Stimulated activated CD8-positive, alpha-beta memory T cell treated with anti-CD3 and anti-CD28 coated beads, Interleukin-4, amount 100 ng/mL, for 1 hour (primary cell): ENCODE results near the gene DCLK1.
"Not testable (repeated sequence)": the region's sequence is repeated elsewhere in the genome, so short reads cannot be mapped to it uniquely, and the experiment has no call there.

Experiments
- DNase-seq, 2 donors: peaks; one replicate each; pipeline ENCODE4 v3.0.0-alpha.2; 2020; ENCODE audit warnings: low read depth in 2 of 2, low spot score in 1 of 2

The DCLK1 gene

DNA sequence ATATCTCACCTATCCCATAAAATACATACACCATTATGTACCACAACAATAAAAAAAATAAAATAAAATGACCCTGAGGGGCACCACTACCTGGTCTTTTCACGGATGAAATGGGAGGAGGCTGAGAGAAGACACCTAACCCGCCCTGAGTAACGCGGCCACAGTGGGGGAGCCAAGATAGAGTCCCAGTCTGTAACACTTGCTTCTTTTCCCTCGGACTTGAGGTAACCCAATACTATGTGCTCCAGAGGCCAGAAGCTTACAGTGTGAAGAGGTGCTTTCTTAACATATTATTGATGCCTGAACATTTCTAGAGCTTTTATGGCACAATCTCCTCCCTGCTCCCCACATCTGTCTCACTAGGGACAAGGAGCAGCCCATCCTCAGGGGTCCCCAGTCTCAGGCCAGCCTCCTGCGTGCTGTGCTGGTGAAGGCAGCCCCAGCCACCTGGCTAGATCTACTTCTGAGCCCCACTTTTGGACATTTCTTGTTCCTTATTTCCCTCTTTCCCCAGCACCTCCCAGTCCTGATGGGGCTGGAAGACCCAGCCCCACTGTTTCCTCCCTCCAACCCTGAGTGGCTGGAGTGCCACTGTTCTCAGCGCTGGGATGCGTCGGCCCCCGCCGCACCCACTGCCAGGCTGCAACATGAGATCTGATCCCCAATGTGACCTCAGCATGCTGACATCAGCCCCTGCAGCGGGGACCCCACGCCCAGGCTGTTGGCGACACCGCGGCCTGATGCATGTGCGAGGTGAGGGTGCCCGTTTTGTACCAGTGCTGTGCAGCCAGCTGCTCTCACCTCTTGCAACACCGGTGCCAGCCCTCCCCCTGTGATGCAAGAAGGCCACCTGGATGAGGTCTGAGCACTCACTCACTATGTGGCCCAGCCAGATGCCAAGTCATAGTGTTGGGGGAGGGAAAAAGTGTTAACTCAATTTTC lies 143.3 kb downstream of the DCLK1 start:
- DNase-seq = no peak

DNA sequence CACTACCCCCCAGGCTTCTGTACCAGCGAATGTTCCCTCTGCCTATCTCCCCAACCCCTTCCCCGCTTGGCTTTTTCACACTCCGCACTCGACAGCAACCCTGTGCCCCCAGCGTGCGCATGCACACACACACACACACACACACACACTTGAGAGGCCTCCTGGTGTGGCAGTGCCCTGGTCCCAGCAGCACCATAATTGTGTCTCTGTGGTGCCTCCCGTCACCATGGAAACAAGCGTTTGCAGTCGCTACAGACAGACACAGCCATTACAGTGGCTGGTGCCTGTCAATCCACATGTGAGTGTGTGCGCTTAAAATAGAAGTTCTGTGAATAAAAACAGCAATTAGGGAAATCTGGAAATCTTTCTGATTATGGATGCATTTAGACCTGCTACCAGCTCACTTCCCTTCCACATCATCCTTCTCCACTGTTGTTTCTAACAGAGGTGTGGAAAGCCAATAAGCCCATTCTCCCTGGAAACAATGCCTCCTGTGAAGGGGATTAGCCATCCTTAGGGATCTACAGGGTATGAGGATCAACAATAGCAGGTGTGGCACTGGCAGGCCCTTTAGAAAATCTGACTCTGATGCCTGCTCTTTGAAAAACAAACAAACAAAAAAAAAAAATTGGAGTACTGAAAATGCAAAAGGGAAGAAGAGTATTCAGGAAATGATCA lies 146.3 kb downstream of the DCLK1 start:
- no peak for DNase-seq

DNA sequence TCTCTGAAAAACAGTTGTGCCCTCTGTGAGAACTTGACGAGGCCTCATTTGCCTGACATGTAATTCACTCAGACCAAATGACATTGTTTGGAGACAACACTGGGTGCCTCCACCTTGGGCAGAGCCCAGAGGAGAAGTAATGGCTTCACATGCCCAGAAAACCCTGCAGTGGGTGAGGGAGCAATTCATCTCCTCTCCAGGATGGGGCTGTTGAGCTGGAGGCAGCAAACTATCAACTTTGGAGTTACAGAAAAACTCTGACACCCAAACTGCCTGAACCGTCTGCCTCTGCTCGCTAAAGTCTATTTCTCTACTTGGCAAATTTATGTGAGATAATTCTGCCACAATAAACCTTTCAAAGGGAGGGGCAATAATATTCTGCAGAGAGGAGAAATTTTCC lies 146.9 kb downstream of the DCLK1 start:
- DNase-seq = no peak

DNA sequence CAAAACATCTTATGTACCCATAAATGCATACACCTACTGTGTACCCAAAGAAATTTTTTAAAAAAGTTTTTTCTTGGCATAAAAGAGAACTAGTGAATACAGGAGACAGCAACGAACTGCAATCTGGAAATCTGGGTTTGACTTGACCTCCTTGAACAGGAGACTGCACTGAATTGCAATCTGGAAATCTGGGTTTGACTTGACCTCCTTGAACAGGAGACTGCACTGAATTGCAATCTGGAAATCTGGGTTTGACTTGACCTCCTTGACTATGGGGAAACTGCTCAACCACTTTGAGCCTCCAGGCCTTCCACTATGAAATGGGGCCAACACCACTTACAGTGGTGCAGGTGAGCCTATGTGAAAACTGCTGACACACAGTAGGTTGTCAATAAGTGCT lies 147.5 kb downstream of the DCLK1 start:
- DNase-seq = not testable (repeated sequence)

DNA sequence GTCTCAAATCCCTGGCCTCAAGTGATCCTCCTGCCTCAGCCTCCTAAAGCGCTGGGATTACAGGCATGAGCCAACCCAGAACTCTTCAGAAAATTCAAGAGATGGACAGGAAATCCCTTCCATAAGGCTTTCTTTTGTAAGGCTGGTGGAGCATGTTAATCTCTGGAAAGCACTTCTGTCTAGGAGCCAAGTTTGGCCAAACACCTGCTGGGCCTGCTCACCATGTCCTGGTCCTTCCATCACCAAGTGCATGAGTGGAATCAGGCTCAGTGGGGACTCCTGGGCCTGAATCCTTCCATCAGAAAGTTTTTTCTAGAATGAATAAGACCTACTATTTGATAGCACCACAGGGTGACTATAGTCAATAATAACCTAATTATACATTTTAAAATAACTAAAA lies 148.0 kb downstream of the DCLK1 start:
- DNase-seq = no peak

DNA sequence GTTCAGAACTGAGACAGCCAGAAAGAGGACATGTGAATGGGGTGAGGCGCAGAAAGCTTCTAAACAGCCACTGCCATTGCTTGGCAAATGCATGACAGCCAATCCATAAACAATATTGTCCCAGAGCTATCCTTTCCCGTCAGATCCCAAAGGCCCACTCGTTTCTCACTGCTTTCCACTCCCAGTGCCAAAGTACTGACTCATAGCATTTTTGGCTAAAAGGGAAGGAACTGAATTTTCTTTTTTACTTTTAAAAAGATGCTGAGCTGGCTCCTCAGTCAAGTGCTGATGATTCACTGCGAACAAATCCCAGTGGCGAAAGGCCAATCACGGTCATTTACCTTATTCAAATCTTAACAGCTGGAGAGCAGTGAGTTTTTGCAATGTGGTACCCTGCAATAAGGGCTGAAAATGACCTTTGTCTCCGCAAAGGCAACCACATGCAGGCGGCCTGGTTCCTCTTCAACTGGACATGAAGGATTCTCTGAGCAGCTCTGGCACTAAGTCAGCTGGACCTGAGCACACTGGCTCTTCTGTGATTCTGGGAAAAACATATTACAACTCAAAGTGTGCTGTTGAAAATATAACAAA lies 151.7 kb downstream of the DCLK1 start:
- DNase-seq = no peak

DNA sequence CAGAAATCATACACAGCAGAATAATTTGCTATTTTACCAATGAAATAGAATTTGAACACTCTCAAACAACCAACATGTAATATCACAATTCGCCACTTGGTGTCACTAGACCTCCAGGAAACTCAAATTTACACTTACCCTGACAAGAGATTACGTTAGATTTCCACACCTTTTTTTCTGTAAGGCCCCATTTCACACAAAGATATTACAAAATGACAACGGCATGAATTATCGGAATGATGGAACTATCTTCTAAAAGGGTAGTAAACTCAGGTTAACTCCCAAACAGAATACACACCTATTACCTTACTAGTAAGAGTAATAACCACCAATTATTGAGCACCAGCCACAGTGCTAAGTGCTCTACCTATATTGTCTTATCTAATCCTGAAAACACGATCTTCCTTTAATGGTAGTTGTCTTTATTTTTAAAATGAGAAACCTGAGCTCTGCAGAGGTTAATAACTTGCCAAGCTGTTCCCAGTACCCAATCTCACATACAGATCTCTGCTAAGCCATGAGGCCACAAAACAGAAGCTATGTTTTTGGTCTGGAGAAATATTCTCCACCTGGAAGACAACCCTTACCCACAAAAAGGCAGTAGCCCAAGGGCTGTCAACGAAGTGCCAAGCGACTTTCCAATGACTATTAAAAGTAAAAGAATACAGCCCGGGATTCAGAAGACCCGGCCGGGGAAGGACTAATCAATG lies 152.4 kb downstream of the DCLK1 start:
- DNase-seq = no peak

DNA sequence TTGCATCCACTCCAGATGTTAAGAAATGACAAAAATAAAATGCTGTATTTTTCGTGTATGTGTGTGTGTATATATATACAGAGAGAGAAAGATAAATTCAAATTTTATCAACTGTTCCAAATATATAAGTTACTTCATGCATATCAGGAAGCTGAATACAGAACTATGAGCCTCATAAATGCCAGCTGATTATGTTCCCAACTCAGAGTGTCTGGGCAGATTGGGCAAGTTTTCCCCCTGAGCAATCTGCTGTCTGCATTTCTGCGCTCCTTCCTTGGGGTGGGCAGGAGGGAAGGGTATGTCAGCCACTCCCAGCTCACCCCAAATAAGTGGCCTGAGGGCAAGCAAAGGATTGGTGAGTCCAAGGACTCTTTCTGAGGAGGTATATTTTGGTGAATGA lies 154.1 kb downstream of the DCLK1 start:
- no peak for DNase-seq

DNA sequence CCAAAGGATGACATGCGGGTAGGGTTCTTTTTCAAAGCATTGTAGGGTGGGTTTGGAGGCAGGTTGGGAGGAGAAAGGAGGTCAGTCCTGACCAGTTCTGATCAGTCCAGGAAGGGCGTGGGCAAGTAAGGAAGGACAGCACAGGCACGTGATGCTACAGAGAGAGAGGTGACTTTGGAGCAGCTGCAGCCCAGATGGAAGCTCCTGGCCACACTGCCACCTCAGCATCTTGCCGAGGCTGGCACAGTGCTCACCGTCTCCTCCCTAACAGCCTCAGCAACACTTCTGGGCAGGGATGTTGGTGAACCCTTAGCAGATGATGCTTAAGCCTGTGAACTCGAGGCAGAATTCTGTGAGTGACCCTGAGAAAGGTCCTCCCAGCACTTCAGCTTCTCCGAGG lies 155.1 kb downstream of the DCLK1 start:
- no peak for DNase-seq

DNA sequence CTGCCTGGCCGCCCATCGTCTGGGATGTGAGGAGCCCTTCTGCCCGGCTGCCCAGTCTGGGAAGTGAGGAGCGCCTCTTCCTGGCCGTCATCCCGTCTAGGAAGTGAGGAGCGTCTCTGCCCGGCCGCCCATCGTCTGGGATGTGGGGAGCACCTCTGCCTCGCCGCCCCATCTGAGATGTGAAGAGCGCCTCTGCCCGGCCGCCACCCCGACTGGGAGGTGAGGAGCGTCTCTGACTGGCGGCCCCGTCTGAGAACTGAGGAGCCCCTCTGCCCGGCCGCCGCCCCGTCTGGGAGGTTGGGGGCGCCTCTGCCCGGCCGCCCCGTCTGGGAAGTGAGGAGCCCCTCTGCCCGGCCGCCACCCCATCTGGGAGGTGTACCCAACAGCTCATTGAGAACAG lies 164.2 kb downstream of the DCLK1 start:
- DNase-seq = not testable (repeated sequence)

DNA sequence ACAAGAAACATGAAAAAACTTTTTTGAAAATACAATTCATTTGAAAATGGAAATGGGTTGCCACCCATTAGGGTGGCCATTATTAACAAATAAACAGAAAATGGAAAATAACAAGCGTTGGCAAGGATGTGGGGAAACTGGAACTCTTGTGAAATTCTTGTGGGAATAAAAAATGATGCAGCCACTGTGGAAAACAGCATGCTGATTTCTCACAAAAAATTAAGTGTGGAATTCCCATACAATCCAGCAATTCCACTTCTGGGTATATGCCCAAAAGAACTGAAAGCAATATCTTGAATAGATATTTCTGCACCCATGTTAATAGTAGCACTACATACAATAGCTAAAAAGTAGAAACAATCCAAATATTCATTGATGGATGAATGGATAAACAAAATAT lies 165.2 kb downstream of the DCLK1 start:
- DNase-seq = no peak

DNA sequence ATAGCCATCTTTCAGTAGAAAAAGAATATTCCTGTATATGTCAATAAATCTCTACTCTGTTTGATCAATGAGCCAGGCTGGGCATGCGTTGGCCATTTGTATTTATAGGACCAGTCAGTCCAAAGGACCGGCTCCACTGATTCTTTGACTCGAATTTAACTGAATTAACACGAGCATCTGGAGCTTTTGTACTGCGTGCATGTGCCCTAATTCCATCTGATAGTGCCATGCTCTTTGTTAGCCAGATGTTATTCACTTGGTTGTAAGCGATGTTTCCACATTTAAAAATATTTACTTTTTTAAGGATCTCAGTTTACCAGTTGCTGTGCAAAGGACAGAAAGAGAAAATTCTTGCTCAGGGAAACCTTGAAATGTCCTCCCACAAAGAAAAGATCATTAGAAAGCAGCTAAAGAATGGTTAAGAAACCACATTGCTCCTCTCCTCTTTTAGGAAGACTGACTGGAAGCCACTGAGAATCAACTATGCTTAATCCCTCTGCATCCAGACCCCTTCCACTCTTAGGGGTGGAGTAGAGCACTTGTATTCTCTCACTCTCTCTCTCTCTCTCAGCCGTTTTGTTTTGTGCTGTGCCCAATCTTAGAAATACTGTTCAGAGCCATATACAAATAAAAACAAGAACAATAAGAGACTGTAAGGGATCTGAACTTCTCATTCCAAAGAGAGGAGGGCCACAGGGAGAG lies 165.8 kb downstream of the DCLK1 start:
- DNase-seq = no peak

DNA sequence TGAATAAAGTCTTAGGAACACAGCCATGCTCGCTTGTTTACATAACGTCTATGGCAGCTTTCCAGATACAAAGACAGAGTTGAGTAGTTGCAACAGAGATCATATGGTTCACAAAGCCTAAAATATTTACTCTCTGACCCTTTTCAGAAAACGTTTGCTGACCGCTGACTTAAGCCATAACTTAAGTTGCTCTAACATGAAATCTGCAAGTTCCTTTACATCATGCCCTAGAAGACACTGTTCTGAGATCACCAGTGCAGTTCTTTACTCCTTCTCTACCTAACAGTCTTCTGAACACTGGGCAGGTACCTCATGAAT lies 166.4 kb downstream of the DCLK1 start:
- DNase-seq = no peak

DNA sequence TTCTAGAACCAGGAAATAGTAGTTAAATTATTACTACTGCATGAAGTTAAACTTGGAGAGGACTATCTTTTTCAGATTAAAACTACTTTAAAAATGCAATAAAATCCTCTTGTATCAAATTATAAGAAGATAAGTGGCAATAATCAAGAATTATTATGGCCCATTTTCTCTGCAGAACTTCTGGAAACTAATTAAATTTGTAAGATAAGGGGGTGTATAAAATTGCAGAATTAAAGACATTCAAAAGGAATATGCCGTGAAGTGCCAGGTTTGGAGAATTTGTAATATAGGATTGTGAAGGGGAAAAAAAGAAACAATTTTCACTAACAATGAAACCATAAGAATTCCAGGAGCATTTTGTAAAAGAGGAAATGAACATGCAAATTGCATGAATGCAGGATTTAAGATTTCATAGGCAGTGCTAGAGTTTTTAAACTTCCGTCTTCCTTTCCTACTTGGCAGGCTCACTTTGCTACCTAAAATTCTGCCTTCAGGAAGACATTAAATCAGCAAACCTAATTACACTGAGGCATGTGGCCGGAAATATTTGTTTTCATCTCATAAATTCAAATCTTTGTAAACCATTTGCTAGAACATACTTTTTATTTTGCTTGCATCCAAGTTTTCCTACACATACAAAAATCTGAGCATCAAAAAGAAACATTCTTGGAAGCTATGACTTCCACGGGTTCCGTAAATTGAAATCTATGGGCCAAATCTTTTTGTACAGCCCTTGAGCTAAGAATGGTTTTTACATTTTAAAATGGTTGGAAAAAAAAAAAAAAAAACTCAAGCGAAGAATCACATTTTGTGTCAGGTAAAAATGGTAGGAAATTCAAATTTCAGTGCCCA lies 166.9 kb downstream of the DCLK1 start:
- no peak for DNase-seq

DNA sequence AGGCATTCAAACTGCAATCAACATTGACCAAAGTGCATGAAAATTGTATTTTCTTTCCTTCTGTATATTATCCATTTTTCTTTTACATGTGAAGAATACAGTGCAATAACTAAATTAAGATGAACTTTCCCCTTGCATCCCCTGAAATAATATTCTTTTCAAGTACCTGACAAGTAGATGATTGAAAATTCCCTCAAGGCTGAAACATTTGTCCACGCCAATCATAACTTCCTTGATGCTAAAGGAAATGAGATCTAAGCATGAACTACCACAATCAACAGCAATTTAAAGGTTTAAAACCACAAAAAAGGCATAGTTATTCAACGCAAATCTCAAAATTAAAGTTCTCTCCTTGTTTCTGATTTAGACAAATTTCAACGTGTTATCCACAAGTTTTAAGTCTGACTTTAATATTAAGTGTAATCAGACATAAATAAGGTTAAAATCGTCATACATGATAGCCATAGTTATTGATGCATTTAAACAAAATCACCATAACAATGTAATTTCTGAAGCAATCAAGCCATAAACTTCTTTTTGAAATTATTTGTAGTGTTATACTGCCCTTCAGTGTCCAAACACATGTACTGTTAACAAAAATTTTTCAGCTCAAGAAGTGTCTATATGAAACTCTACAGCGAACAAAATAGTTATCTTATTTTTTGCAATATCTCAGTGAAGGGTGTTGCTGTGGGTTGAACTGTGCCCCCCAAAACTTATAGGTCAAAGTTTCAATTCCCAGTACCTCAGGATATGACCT lies 169.5 kb downstream of the DCLK1 start:
- no peak for DNase-seq

DNA sequence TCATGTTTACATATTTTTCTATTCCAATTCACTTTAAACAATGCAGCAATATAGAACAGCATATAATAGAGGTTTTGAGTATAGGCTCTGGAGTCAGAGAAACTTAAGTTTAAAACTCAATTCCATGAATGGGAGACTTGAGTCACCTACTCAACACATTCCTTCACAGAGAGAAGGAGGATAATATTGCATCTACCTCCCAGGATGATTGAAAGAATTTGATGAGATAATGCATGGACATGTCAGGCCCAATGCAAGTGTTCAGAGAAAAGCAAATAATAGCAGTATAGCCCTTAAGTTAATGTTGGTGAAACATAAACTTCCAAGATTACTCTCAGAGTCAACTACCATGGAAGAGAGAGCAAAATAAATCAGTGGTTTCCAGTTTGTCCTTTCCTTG lies 170.2 kb downstream of the DCLK1 start:
- DNase-seq = no peak

DNA sequence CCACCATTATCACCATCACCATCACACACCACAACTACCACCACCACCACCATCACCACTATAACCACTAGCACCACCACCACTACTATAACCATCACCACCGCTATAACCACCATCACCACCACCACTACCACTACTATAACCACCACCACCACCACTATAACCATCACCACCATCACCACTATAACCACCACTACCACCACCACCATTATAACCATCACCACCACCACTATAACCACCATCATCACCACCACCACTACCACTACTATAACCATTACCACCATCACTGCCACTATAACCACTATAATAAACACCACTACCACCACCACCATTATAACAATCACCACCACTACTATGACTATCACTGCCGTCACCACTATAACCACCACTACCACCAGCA lies 173.2 kb downstream of the DCLK1 start:
- no peak for DNase-seq

DNA sequence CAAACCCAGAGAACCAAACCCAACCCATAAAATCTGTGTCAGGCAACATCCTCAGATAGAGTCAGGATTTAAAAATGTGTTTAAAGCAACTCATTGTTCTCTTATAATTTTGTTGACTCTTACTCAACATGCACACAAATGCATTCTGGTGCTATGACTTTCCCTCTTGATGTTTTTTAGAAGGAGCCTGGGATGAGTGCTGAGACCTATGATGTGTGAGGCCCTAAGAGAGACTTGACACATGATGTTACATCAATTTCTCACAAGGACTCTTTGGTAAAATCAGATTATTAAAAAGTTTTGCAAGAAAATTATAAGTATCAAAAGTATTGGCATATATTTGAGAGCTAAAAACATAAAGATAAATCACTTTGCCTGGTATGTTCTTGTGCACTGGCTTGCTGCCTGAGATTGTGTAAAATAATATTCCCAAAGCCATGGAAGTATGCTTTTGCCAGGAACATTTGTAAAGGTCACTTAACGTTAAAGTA lies 173.9 kb downstream of the DCLK1 start:
- no peak for DNase-seq

DNA sequence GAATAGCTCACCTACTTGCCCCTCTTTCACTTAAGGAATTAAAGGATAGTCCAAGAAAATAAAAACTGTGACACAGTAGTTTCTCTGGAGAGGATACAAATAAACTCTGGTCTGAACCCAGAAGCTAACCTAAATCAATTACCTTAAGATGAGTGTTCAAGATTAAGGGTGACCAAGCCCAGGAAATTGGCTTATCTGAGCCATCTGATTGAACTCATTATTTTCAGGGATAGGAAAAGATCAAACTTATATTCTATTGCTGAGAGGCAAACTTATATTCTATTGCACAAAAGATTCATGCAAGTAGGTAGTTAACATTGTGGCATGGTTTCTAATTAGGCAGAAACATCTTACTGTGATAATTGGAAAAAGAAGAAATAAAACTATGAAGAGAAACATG lies 175.1 kb downstream of the DCLK1 start:
- no peak for DNase-seq
